T-helper 22 cell (primary cell): ENCODE results near the gene FBXW5.
A peak's percentile ranks its signal among the peaks of the same experiment; 100 is the strongest.

Experiments
- DNase-seq: peaks from one replicate; pipeline ENCODE4 v3.0.0-alpha.2; 2020; ENCODE audit warnings: low read depth

The FBXW5 gene

DNA sequence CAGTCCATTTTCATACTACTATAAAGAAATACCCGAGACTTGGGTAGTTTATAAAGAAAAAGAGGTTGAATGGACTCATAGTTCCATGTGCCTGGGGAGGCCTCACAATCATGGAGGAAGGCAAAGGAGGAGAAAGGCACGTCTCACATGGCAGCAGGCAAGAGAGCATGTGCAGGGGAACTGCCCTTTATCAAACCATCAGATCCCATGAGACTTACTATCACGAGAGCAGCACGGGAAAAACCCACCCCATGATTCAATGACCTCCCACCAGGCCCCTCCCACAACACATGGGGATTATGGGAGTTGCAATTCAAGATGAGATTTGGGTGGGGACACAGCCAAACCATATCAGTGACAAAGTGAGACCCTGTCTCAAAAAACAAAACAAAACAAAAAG, 38.3 kb downstream of the FBXW5 start:
- DNase-seq, result no peak

DNA sequence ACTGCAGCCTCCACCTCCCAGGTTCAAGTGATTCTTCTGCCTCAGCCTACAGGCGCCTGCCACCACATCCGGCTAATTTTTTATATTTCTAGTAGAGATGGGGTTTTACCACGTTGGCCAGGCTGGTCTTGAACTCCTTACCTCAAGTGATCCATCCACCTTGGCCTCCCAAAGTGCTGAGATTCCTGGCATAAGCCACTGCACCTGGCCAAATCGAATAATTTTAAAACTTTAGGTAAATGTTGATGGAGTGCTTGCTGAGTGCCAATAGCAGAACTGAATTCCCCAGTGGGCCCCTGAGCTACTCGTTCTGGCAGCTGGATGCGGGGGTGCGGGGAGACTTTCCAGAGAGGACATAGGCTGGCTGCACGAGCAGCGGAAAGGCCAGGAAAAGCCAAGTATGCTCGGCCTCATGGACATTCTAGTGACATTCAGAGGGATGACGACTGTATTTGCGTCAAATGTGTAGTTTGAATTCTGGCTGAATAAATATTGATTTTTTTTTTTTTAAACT, 41.4 kb downstream of the FBXW5 start:
- DNase-seq, result no peak

DNA sequence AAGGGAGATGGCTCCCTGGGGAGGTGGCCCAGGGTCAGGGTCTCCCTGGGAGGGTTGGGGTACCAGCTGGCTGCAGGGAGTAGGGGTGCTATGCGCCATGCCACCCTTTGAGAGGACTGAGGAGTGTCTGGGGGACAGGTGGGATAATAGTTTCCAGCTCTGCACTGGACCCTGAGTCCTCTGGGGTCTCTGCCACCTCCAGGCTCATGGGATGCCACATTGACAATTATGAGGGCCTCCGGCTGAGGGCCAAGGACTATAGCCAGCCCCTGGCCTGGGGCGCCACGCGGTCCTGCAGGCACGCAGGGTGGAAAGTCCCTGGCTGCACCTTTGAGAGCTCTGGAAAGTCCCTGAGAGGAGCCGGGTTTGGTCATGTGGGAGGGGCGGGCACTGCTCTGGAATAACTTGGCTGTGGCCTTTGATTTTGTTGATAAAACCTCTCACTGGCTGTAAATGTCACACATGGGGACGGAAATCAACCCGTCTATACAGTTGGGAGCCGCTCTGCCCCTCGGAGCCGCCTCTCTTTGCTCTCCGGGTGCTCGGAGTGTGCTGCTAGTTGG, 42.2 kb downstream of the FBXW5 start:
- DNase-seq, result peak; percentile 89

DNA sequence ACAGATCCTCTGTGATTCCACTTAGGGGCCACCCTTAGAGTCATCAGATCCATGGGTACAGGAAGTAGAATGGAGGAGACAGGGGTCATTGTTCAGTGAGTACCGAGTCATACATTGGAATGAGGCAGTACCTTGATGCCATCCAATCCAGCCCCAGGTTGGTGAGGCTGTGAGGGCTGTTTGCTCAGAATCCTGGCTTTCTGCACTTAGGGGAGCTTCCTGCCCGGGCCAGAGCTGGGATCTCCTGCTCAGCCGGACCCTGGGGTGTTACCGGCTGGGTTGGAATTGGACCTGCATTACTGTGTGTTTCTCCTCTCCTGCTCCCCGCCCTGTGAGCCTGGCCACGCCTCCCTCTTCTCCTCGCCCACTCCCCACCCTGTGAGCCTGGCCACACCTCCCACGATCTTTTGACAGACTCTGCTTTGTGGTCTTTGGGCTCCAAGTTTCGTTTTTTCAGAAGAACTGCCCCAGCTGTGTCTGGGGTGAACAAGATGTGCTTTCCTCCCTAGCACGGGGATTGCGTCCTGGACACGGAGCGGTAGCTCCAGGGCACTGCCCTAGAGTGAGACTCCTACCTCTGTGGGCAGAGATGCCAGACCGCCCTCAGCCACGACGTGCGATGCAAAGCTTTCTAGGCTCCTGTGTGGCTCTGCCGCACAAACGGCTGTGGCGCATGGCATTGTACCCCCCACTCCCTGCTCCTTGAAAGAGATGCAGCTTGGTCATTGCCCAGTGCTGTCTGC, 42.9 kb downstream of the FBXW5 start:
- peak; percentile 68 for DNase-seq

DNA sequence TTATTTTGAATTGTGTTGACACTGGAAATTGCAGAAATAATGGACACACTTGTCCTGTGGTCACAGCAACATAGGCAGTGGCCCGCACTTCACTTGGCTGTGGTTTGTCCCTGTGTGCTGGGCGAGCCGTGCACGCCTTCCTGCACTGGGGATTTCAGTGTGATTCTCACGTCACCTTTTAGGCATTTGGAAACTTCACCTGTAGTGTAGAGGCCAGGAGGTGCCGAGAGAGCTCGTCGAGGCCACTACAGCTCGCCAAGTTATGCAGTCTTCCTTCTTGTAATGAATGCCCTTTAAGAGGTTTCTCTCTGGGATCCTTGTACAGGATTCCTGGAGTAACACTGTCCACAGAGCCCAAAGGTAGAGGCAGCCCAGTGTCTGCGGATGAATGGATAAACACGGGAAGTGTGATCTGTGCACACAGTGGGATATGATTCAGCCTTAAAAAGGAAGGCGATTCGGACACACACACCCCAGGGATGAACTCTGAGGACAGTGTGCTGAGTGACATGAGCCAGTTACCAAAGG, 43.5 kb downstream of the FBXW5 start:
- no peak for DNase-seq

DNA sequence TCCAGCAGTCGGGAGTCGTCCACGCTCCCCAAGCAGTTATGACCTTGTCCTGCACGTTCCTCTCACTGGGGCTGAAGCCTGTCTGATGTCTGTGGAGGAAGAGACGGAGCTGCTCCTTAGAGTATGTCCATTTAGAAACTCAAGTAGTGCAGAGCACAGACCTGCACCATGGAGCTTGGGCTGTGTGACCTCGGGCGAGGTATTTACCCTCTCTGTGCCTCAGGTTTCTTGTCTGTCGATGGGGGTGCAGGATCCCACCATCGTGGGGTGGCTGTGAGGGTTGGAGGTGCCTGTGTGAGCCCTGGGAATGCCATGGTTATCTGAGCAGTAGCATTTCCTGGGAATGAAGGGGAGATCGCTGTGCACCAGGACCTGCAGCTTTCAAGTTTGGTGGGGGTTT, 44.0 kb downstream of the FBXW5 start:
- no peak for DNase-seq

DNA sequence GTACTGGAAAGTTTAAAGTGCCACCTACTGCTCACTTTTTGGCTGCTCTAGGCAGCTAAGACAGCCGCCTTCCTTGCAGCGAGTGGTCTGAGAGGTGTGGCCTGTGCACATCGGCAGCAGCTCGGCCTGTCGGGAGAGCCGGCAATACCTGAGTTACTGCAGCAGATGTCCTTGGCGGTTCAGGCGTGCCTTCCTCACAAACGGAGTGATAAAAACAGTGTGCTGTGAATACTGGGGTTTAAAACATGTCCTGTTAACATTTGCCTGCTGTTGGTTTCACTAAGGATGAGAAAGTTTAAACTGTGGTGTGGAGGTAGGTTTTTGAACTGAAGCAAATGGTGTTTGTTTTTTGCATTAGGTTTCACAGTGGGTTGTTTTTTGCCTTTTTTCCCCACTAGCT, 45.3 kb downstream of the FBXW5 start:
- DNase-seq, result no peak

DNA sequence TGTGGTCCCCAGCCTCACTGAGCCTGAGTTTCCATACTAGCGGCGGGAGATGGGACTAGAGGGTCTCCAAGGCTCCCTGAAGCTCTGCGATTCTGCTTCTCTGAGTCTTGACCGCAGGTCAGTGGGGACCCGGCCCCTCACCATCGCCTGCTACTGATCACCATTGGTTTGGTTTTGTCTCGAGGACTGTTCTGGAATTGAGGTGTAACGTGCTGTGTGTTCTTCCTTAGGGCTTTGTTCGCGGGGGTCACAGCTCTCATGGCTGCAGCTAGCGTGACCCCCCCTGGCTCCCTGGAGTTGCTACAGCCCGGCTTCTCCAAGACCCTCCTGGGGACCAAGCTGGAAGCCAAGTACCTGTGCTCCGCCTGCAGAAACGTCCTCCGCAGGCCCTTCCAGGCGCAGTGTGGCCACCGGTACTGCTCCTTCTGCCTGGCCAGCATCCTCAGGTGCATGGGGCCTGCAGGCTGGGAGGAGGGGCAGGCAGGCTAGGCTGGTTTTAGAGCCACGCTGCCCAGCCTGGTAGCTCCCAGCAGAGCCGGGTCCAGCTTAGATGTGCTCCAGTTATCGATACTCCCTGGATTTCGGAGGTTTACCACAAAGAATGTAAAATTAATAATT, 45.9 kb downstream of the FBXW5 start:
- no peak for DNase-seq

DNA sequence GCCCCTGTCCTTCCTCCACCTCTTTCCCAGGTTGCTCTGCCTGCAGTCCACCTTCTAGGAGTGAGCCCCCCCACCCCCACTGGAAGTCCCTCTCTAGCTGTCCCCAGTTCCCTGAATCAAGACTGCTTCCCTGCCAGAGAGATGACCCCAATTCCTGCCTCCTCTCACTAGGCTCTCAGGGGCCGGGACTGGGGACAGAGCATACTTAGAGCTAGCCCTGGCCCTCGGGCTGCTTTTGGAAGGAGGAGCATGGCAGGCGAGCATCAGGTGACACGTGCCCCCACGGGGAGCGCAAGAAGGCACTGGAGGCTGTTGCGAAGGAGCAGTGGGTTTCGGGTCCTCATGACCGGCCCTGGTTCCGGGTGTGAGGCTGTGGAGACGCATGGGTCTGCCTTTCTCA, 48.5 kb downstream of the FBXW5 start:
- DNase-seq, result no peak

DNA sequence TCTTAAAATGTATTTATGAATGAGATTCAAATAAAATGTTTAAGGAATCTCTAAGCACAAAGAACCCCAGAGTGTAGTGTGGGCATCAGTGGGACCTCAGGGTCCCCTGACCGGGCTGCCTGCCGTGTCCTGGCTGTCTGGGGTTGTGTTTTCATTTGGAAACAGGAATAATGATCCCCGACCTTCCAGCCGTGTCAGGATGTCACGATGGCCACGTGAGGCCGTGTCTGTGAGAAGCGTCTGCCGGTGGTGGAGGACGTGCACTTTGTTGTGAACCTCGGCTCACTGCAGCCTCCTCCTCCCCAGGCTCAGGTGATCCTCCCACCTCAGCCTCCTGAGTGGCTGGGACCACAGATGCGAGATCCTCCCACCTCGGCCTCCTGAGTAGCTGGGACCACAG, 53.9 kb downstream of the FBXW5 start:
- DNase-seq, result no peak
